Fibroblast of skin of right biceps (primary cell): ENCODE measurements around the gene PDSS2.
A peak's percentile ranks its signal among the peaks of the same experiment; 100 is the strongest.

Source experiments
- DNase-seq: peaks from one replicate; pipeline ENCODE4 v3.0.0-alpha.2; 2013

Gene PDSS2

GRCh38 chr6:107259951-107260350, 199.4 kb downstream of the PDSS2 start:
- no peak for DNase-seq

DNA sequence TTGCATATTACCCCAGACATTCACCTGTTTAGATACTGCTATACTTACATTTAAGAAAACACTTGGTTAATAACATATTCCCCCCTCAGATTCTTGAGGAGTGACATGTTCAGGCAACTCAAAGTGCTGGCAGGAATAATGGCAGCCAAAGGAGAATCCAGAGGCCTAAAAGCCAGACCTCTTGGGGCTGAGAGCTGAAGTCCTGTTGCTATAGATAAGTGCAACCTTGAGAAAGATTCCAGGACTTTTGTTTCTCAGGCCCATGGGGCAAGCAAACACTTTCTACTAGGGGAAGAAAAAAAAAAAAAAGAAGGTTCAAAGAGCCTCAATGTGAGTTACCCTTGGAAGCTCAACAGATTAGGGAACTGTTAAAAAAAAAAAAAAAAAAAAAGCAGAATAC, 211.2 kb downstream of the PDSS2 start:
- DNase-seq = no peak

GRCh38 chr6:107246972-107247615, 212.3 kb downstream of the PDSS2 start:
- no peak for DNase-seq

DNA sequence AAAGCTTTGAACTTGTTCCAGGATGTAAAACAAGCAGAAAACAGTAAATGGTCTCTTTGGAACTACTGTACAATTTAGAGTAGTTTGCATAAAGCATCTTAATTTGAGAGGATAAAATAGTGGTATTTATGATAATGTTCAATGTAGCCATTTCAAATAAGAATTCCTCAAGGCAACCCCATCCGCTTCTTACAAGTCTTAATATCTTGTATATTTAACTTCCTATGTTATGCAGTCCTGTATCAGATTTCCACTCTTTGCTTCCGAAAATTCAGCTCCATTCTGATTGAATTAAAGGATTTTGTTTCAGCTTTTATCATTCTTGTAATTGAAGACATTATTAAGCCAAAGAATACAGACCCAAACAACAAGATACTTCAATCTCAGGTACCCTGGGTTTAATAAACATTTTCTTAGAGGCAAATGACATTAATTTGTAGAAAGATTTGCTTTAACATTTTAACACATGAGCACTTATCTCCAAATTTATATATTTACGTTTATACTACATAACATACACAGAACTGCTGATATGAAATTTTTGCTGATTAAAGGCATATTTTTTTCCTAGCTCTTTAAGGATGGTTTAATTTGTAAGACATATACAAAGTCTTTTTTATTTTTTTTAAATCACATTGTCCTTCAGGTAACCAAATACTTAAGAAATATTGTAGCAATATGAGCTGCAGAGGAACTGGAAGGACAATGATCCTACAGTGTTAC, 213.0 kb downstream of the PDSS2 start:
- DNase-seq = no peak

- DNase-seq = no peak
These were observed 214.5 kb downstream of the PDSS2 start for GRCh38 chr6:107244742-107245480.

GRCh38 chr6:107244082-107244741, 215.2 kb downstream of the PDSS2 start:
- peak; percentile 15 for DNase-seq

DNA sequence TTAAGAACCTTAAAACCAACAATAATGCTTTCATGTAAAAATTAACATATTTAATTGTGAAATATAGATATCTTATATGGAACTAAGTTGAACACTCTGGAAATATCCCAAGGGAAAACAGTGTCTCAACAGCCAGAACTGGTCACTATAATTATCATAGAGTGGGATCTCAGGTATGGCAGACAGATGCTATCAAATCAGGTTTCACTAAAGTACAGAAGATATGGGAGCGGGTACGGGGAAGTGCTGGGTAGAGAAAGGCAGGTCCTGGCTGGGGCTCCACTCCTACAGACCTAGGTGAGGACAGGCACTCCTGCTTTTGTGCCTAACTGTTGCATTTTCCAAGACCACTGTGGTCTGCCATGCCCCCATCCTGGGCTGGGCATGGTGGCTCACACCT, 215.9 kb downstream of the PDSS2 start:
- no peak for DNase-seq

DNA sequence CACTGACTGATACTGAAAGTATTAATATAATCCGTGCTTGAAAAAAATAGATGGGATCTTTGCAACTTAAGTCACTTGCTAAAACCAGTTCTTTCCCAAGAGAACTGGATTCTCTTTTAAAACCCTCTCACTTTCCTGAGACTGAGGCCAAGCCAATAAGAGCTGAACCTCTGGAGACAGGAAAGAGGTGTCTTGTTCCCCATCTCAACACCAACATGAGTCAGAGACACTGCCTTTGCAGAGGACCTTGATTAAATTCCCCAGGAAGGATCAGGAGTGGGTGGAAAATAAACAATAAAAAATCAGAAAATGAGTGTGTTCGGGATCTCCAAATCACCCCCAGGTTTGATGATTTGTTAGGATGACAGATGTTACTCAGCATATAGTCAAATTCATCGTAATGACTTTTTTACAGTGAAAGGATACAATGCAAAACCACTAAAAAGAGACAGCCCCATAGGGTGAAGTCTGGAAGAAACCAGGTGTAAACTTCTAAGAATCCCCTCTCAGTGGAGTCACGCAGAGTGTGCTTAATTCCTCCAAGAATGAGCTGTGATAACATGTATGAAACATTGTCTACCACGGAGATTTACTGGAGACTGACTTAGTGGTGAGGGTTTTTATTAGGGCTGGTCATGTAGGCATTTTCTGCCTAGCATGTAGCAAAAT, 221.2 kb downstream of the PDSS2 start:
- peak; percentile 31 for DNase-seq

- no peak for DNase-seq
These were observed 223.9 kb downstream of the PDSS2 start for GRCh38 chr6:107235511-107235910.

DNA sequence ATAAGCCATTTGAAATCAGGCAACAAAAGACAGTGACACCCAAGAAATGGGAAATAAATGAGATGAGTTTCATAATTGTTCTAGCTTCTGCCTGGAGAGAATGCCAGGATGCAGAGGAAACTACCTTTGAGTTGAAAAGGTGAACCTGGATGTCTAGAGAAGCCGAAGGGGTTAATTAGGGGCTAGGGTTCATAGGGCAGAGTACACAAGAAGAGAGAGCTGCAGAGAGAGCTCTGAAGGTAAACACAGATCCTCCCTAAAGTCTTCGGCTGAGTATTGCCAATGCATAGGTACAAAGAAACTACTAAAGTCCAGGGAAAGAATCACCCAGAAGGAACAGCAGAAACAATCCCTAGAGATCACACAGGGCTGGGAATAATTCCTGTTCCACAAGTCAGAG, 224.4 kb downstream of the PDSS2 start:
- no peak for DNase-seq

DNA sequence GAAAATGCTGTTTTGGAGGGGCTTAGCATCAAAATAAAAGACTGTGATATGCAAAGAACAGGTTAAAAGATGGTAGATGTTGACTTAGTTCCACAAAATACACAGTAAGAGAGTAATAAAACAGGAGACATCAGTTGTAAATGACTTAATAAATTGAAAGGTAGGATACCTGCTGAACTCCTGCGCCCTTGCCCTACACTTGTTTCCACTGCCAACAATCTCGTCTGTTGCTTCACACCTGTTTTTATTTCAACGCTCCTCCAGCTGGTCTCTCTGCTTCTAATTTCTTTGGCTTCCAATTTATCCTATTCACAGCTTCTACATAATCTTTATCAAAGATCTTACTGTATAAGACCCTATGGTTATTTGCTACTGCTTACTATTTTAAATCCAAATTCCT, 228.1 kb downstream of the PDSS2 start:
- DNase-seq = no peak

- DNase-seq = no peak
These were observed 228.9 kb downstream of the PDSS2 start for GRCh38 chr6:107230448-107230847.

DNA sequence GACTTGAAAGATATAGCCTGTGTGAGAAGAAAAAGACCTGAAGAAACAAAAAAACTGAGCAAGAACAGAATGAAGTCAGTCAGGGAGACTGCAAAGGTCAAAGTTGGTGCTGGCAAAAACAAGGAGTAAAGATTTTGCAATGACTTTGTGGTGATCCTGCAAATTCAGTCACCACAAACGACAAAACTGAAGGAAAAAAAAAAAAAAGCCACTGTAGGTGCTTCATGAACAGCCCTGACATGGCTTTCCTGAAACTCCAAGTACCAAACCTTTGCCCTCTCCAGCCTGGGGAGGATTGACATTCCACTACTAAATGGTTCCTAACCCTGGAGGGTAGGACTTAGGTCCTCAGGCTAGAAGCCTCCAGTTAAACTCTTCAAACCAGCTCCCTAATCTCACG, 229.3 kb downstream of the PDSS2 start:
- no peak for DNase-seq

- DNase-seq = no peak
These were observed 230.6 kb downstream of the PDSS2 start for GRCh38 chr6:107228754-107229153.

- no peak for DNase-seq
These were observed 237.8 kb downstream of the PDSS2 start for GRCh38 chr6:107221519-107221918.

GRCh38 chr6:107219851-107220250, 239.5 kb downstream of the PDSS2 start:
- no peak for DNase-seq

- DNase-seq = no peak
These were observed 241.2 kb downstream of the PDSS2 start for GRCh38 chr6:107218142-107218541.

DNA sequence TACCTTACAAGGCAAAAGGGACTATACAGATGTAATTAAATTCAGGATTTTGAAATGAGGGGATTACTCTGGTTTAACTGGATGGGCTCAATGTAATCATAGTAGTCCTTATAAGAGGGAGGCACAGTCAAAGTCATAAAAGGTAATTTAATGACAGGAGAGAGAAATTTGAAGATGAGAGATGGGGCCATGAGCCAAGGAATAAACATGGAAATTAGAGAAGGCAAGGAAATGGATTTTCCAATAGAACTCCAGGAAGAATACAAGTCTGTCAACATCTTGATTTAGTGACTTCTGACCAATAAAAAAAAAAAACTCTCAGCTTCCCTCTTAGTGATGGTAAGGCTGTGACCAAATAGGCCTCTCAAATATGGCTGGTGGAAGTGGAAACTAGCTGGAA, 242.1 kb downstream of the PDSS2 start:
- no peak for DNase-seq

DNA sequence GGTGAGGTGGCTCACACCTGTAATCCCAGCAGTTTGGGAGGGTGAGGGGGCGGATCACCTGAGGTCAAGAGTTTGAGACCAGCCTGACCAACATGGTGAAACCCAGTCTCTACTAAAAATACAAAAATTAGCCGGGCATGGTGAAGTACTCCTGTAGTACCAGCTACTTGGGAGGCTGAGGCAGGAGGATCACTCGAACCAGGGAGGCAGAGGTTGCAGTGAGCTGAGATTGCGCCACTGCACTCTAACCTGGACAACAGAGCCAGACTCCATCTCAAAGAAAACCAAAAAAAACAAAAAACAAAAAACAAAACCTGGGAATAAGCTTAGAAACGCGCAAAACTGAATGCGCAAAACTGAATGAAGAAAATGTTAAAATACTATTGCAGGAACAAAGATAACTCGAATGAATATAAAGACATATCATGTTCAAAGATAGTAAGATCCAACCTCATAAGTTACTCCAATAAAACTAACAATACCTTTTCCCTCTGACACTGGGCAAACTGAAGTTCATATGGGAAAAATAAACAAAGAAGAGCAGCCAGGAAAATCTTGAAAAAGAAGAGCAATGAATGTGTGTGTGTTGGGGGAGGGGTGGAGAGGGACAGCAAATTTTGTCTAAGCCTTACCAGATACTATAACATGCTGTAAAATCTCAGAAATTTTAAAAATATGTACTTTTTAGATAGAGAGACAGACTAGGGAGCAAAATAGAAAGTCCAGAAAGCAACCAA, 243.0 kb downstream of the PDSS2 start:
- no peak for DNase-seq

GRCh38 chr6:107215334-107215733, 244.0 kb downstream of the PDSS2 start:
- no peak for DNase-seq

- DNase-seq = no peak
These were observed 244.7 kb downstream of the PDSS2 start for GRCh38 chr6:107214655-107215054.
